Heart left ventricle (tissue), 16 donors: ENCODE measurements around the gene SPINK14. TPM values are rescaled to one million over a fixed set of nuclear protein-coding genes. Genes with fewer than 3 reads are reported as not detected.

ENCODE experiments used
- ATAC-seq, 4 donors: fragments of 200-7000 bp; cut with Tn5 transposase; one replicate each; pipeline ENCODE4 v1.9.1; 2020 to 2022; ENCODE audit warnings: moderate library complexity in 4 of 4, mild to moderate bottlenecking in 3 of 4, moderate number of reproducible peaks in 1 of 4
- DNase-seq, 5 donors: peaks; one replicate each; pipeline ENCODE4 v3.0.0-alpha.2; 2020
- H3K27ac ChIP-seq, 12 donors: fragments of 200-600 bp; sonication (generic) in 4 of 12; one replicate each; pipeline versions ENCODE4 v1.5.0 to v1.8.0; 2016 to 2022; ENCODE audit warnings: mild to moderate bottlenecking in 2 of 12
- H3K27me3 ChIP-seq, 9 donors: fragments of 200-600 bp; sonication (generic) in 2 of 9; one replicate each; pipeline versions ENCODE4 v1.5.1 to v1.8.0; 2016 to 2022; ENCODE audit warnings: mild to moderate bottlenecking in 3 of 9
- H3K36me3 ChIP-seq, 9 donors: fragments of 200-600 bp; sonication (generic) in 2 of 9; one replicate each; pipeline versions ENCODE4 v1.5.0 to v1.8.0; 2018 to 2022; ENCODE audit warnings: mild to moderate bottlenecking in 2 of 9
- H3K4me1 ChIP-seq, 12 donors: fragments of 200-600 bp; sonication (generic) in 4 of 12; one replicate each; pipeline versions ENCODE4 v1.5.0 to v1.8.0; 2016 to 2022; ENCODE audit warnings: mild to moderate bottlenecking in 3 of 12
- H3K4me3 ChIP-seq, 12 donors: fragments of 200-600 bp; sonication (generic) in 4 of 12; one replicate each; pipeline versions ENCODE4 v1.5.0 to v1.8.0; 2017 to 2022; ENCODE audit warnings: mild to moderate bottlenecking in 9 of 12, moderate library complexity in 4 of 12
- H3K9me3 ChIP-seq, 12 donors: fragments of 200-600 bp; sonication (generic) in 4 of 12; one replicate each; pipeline versions ENCODE4 v1.5.0 to v1.8.0; 2016 to 2022; ENCODE audit warnings: mild to moderate bottlenecking in 1 of 12
- POLR2A ChIP-seq, 2 donors: fragments of 450-650 bp; IDR thresholded peaks; one replicate each; pipeline ENCODE4 v1.6.1; 2017; ENCODE audit warnings: antibody characterized with exemption in 2 of 2, mild to moderate bottlenecking in 2 of 2, moderate library complexity in 2 of 2
- WGBS, 4 donors: extraction: QIAGEN DNeasy Blood & Tissue Kit in 2 of 4; methylation state at CpG; one replicate each; pipeline versions ENCODE4 v1.1.5 to v1.1.7; 2013 to 2018; 5-methylcytosine and 5-hydroxymethylcytosine counted together
- intact Hi-C, 10 donors: fragments of 100-400 bp; cut with DNase I; formaldehyde crosslinking; loops; one replicate each; pipeline versions ENCODE4 v1.11.1 to v1.14.2; 2022
- polyA plus RNA-seq, 2 donors: library from polyadenylated mRNA; stranded (reverse); fragments of 200-250 nt; gene quantifications; one replicate each; pipeline ENCODE4 v1.2.3, GENCODE V29; 2013
- total RNA-seq, 9 donors: library from RNA; depleted of rRNA in 2 of 9; stranded (reverse); fragments of >200 nt in 2 of 9; fragmentation: NEBNext Ultra II Directional in 3 of 9; extraction: Animal tissue kit (Norgen Biotek cat#: 25700) in 3 of 9; gene quantifications; one replicate each; pipeline versions ENCODE4 v1.1.0 to v1.2.4, GENCODE V29; 2016 to 2023
- TF ChIP-seq, protein P1 (sequence below), 12 donors: fragments of 200-600 bp; sonication (generic) in 4 of 12; IDR thresholded peaks; one replicate each; pipeline versions ENCODE4 v1.5.0 to v1.8.0; 2018 to 2022; ENCODE audit warnings: antibody characterized with exemption in 12 of 12, mild to moderate bottlenecking in 5 of 12
- donor health status: ischemic (EF 13 %, LVEDD 7.1; RV severe dilation, severe dysfunction).
- donor health status: healthy with polysubstance abuse.
- donor health status: DM: no; HTN: yes; CAD: no.
- donor health status: DM: no; HTN: no; CAD: no.
- donor health status: ischemic (EF 25% LVEDD 6.9; RV normal size, moderate dysfunction).
- donor health status: ischemic (EF 25% LVEDD 5.7; RV mildly dilated, moderate dysfunction).
- donor health status: healthy.
- donor health status: DM: yes; HTN: yes; CAD: no.
- donor health status: ischemic (EF 35%, LVEDD 5.7; RV mildly dilated, moderate dysfunction).
- donor health status: nonischemic (EF 11% LVEDD 7.7; RV severe dilation, severe dysfunction).
- donor health status: DM: yes; HTN: yes; CAD: no.
- donor health status: PGD.
- donor health status: ischemic (EF 29% LVEDD 5.4; RV normal size, mild dysfunction).
- donor health status: nonischemic (EF 23%, LVEDD 6.1; RV moderate dilation, normal function).

SPINK14 gene
- total and polyA plus RNA-seq, 11 donors = not detected

DNA sequence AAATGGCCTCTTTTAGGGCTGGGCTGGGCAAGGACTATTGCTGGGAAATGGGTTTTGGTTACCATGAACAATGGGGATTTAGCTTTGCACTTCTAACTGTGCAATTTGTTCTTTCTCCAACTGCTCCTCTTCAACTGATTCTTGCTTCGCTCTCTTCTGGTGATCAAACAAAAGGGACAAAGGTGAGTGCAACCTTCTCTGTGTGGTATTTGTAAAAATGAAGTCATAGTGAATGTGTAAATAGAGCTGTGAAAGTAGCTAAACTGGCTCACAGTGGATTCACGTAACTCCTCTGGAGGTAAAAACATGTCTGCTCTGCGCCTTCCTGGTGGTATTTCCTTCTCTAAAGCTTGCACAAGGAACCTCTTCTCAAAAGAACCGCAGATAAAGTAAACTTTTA lies 20.9 kb upstream of the SPINK14 start:
- H3K9me3 ChIP-seq = no peaks in the 10 kb centered on the region
- no peak for ATAC-seq
- 85 to 96% (median 94%) methylated on average over 4 of the region's 4 CpGs for WGBS, 4 donors
- TF ChIP-seq POLR2A (IDR thresholded peaks at IDR 0.05) = no peak
- TF ChIP-seq, protein P1, sequence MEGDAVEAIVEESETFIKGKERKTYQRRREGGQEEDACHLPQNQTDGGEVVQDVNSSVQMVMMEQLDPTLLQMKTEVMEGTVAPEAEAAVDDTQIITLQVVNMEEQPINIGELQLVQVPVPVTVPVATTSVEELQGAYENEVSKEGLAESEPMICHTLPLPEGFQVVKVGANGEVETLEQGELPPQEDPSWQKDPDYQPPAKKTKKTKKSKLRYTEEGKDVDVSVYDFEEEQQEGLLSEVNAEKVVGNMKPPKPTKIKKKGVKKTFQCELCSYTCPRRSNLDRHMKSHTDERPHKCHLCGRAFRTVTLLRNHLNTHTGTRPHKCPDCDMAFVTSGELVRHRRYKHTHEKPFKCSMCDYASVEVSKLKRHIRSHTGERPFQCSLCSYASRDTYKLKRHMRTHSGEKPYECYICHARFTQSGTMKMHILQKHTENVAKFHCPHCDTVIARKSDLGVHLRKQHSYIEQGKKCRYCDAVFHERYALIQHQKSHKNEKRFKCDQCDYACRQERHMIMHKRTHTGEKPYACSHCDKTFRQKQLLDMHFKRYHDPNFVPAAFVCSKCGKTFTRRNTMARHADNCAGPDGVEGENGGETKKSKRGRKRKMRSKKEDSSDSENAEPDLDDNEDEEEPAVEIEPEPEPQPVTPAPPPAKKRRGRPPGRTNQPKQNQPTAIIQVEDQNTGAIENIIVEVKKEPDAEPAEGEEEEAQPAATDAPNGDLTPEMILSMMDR (IDR thresholded peaks at IDR 0.05) = no peak
- no peak for DNase-seq
- H3K27me3 ChIP-seq = no peaks in the 10 kb centered on the region
- H3K4me3 ChIP-seq = no peak overlapping the region
- H3K27ac ChIP-seq = no peak overlapping the region
- H3K4me1 ChIP-seq = peaks cover 0 to 6% (median 0%) of the 10 kb centered on the region in 12 donors
- intact Hi-C loops = no loop called here
- no peaks in the 10 kb centered on the region for H3K36me3 ChIP-seq

DNA sequence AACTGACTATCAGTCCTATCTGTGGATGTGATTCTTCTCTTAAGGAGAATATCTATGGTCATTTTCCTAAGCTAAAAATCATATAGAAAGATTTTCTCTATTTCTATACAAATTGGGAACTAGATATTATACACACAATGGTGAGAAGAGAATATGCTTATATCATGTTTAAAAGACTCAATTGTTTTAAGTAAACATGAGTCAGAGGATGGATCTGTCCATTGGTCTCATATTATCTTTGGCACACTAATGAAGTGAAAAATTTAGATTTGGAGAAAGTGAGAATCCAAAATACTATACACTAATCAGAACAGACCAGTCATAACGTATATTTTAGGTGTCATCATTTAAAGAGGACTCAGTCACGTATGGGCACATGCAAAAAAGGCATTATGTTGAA lies 16.5 kb upstream of the SPINK14 start:
- H3K27me3 ChIP-seq = no peaks in the 10 kb centered on the region
- no peak for ATAC-seq
- 71 to 81% (median 73%) methylated on average over 2 of the region's 2 CpGs for WGBS, 4 donors
- no peak for DNase-seq
- H3K27ac ChIP-seq = no peak overlapping the region
- H3K36me3 ChIP-seq = no peaks in the 10 kb centered on the region
- TF ChIP-seq, protein P1 (IDR thresholded peaks at IDR 0.05) = no peak
- TF ChIP-seq POLR2A (IDR thresholded peaks at IDR 0.05) = no peak
- H3K4me1 ChIP-seq = no peaks in the 10 kb centered on the region
- intact Hi-C loops = no loop called here
- no peak overlapping the region for H3K4me3 ChIP-seq
- H3K9me3 ChIP-seq = peaks cover 0 to 12% (median 0%) of the 10 kb centered on the region in 12 donors

DNA sequence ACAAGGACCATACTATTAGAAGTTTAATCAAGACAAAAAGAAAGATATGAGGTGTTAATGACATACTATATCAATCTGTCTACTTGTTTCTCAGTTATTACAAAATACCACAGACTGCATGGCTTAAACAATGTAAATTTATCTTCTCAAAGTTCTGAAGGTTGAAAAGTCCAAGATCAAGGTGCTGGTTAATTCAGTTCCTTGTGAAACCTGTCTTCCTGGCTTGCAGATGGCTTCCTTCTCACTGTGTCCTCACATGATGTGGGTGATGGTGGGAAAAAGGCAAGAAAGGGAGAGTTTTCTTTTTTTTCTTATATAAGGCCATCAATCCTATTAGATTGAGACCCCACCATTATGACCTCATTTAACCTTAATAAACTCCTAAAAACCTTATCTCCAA lies 15.6 kb upstream of the SPINK14 start:
- no peaks in the 10 kb centered on the region for H3K4me1 ChIP-seq
- DNase-seq (no peak), ATAC-seq (no peak)
- TF ChIP-seq, protein P1 (IDR thresholded peaks at IDR 0.05) = no peak
- no peak for TF ChIP-seq POLR2A (IDR thresholded peaks at IDR 0.05)
- no peak overlapping the region for H3K4me3 ChIP-seq
- H3K27ac ChIP-seq = no peak overlapping the region
- H3K36me3 ChIP-seq = no peaks in the 10 kb centered on the region
- no peaks in the 10 kb centered on the region for H3K27me3 ChIP-seq
- H3K9me3 ChIP-seq = peaks cover 0 to 16% (median 0%) of the 10 kb centered on the region in 12 donors
- intact Hi-C loops = no loop called here

DNA sequence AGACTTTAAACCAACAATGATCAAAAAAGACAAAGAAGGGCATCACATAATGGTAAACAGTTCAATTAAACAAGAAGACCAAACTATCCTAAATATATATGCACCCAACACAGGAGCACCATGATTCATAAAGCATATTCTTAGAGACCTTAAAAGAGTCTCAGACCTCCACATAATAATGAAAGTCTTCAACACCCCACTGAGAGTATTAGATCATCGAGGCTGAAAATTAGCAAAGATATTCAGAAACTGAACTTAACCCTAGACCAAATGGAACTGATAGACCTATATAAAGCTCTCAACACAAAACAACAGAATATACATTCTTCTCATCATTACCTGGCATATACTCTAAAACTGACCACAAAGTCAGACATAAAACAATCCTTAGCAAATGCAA lies 11.7 kb upstream of the SPINK14 start:
- H3K4me3 ChIP-seq = no peak overlapping the region
- no peaks in the 10 kb centered on the region for H3K4me1 ChIP-seq
- no peak for TF ChIP-seq POLR2A (IDR thresholded peaks at IDR 0.05)
- TF ChIP-seq, protein P1 (IDR thresholded peaks at IDR 0.05) = no peak
- DNase-seq = no peak
- 84 to 94% (median 89%) methylated on average over 1 of the region's 1 CpG for WGBS, 4 donors
- H3K27ac ChIP-seq = no peak overlapping the region
- ATAC-seq = no peak
- no peaks in the 10 kb centered on the region for H3K36me3 ChIP-seq
- intact Hi-C loops = no loop called here
- H3K27me3 ChIP-seq = no peaks in the 10 kb centered on the region
- H3K9me3 ChIP-seq = peaks cover 0 to 16% (median 0%) of the 10 kb centered on the region in 12 donors
